ENCODE data around the gene C16orf96.

Gene C16orf96

DNA sequence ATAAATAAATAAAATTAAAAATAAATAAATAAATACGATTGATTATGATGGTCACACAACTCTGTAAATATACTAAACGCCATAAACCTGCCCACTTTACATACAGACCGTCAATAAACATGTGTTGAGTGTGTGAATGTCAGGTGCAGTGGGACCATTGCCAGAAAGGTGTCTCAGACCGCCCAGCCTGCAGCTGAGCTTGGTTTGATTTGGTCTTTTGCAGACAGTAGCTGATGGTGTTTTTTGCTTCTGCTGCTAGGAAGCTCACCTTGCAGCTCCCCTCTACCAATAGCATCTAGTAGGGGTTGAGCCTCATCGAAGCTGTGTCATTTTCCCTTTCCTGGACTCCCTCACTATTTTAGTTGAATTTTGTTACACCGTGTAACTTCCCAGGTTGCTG lies 35.1 kb downstream of the C16orf96 start:
- FAIRE-seq (no peak), DNase-seq (ENCODE audit: insufficient read length, low spot score) (no peak)
- no peak for TF ChIP-seq POLR2A (IDR thresholded peaks at IDR 0.05; ENCODE audit: low read depth, low read length)

DNA sequence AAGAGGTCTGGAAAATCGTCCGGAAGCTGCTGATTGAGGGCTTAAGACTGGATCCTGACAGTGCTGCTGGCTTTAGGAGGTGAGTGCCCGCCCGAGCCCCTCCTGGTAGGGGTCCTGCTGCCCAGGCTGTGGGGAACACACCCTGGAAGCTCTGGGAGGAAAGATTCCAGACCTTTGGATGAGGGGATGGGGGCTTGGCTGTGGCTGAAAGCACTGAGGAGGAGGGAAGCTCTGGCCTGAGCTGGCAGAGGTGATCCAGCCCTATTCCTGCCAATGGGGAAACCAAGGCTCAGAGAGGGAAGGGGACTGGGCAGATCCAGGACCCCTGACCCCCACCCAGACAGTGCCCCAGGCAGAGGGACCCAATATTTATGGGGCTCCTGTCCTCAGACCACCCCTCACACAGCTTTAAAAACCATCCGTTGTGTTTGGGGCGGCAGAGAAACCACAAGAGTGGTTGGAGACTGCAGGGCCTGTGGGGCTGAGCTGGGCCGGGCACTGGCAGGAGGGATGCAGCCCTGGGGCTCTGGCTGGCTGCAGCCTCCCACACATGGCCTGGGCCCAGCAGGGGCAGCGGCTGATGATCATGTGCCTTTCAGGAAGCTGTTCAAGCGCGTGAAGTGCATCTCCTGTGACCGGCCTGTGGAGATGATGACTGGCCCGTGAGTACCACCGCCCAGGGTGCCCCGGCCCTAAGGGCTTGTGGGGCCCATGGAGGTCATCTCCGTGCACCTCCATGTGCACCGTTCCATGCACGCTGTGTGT lies 35.7 kb downstream of the C16orf96 start:
- DNase-seq (ENCODE audit: insufficient read length, low spot score) (no peak), FAIRE-seq (no peak)
- TF ChIP-seq POLR2A (IDR thresholded peaks at IDR 0.05; ENCODE audit: low read depth, low read length) = no peak

GRCh38 chr16:4593086-4593485 lies 36.9 kb downstream of the C16orf96 start:
- FAIRE-seq (no peak), DNase-seq (ENCODE audit: insufficient read length, low spot score) (no peak)

GRCh38 chr16:4594433-4595410 lies 38.6 kb downstream of the C16orf96 start:
- TF ChIP-seq POLR2A (IDR thresholded peaks at IDR 0.05; ENCODE audit: low read depth, low read length) = no peak
- DNase-seq (ENCODE audit: insufficient read length, low spot score) = no peak
- no peak for FAIRE-seq

More at GRCh38 chr16:4593086-4593485, 36.9 kb downstream of the C16orf96 start:
- TF ChIP-seq POLR2A (IDR thresholded peaks at IDR 0.05; ENCODE audit: low read depth, low read length) = no peak

DNA sequence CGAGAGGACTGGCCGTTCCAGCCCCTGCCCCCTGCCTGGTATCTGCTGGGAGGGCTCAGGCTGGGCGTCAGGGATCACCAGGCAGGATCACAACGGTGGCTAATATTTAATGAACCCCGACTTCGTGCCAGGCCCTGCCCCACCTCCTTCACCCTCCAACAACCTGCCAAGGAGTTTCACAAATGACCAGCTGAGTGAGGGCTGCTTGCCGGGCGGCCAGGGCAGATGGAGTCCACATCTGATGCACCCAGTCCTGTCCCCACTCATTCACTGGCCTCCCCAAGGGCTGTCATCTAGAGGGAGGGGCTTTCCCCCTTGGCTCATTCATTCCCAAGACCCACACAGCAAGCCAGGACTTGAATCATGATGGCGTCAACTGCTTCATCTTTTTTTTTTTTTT lies 41.0 kb downstream of the C16orf96 start:
- no peak for DNase-seq (ENCODE audit: insufficient read length, low spot score)
- no peak for FAIRE-seq
- no peak for TF ChIP-seq POLR2A (IDR thresholded peaks at IDR 0.05; ENCODE audit: low read depth, low read length)

- TF ChIP-seq POLR2A (IDR thresholded peaks at IDR 0.05; ENCODE audit: low read depth, low read length) = no peak
- no peak for DNase-seq (ENCODE audit: insufficient read length, low spot score)
- FAIRE-seq = no peak
These were observed 42.9 kb downstream of the C16orf96 start for GRCh38 chr16:4599037-4599436.

- FAIRE-seq = no peak
- no peak for DNase-seq (ENCODE audit: insufficient read length, low spot score)
- no peak for TF ChIP-seq POLR2A (IDR thresholded peaks at IDR 0.05; ENCODE audit: low read depth, low read length)
These were observed 43.4 kb downstream of the C16orf96 start for GRCh38 chr16:4599545-4599944.

- FAIRE-seq (no peak), DNase-seq (ENCODE audit: insufficient read length, low spot score) (no peak)
- TF ChIP-seq POLR2A (IDR thresholded peaks at IDR 0.05; ENCODE audit: low read depth, low read length) = no peak
These were observed 45.1 kb downstream of the C16orf96 start for GRCh38 chr16:4601036-4601863.

- TF ChIP-seq POLR2A (IDR thresholded peaks at IDR 0.05; ENCODE audit: low read depth, low read length) = no peak
- DNase-seq (ENCODE audit: insufficient read length, low spot score) (no peak), FAIRE-seq (no peak)
These were observed 45.7 kb downstream of the C16orf96 start for GRCh38 chr16:4601864-4602186.

DNA sequence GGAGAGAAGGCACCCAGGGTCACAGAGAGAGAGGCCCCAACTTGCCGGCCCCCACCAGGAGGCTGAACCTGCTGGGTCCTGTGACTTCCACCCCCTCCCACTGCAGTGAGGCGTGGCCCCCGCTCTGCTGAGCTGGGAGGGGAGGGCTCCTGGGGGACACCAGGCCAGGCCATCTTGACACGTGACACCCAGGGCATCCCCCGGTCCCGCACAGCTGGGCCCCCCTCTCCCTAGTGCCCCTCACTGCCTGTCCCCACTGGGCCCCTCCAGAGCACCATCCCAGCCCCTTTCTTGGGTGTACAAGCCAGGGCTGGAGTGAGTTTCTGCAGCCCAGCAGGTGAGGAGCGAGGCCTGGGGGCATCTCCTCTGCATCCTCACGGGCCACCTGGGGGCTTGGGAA lies 46.2 kb downstream of the C16orf96 start:
- no peak for TF ChIP-seq POLR2A (IDR thresholded peaks at IDR 0.05; ENCODE audit: low read depth, low read length)
- FAIRE-seq (no peak), DNase-seq (ENCODE audit: insufficient read length, low spot score) (no peak)

GRCh38 chr16:4603624-4604170 lies 47.6 kb downstream of the C16orf96 start:
- FAIRE-seq (no peak), DNase-seq (ENCODE audit: insufficient read length, low spot score) (no peak)
- no peak for TF ChIP-seq POLR2A (IDR thresholded peaks at IDR 0.05; ENCODE audit: low read depth, low read length)

- no peak for TF ChIP-seq POLR2A (IDR thresholded peaks at IDR 0.05; ENCODE audit: low read depth, low read length)
- FAIRE-seq (no peak), DNase-seq (ENCODE audit: insufficient read length, low spot score) (no peak)
These were observed 48.3 kb downstream of the C16orf96 start for GRCh38 chr16:4604401-4604800.

DNA sequence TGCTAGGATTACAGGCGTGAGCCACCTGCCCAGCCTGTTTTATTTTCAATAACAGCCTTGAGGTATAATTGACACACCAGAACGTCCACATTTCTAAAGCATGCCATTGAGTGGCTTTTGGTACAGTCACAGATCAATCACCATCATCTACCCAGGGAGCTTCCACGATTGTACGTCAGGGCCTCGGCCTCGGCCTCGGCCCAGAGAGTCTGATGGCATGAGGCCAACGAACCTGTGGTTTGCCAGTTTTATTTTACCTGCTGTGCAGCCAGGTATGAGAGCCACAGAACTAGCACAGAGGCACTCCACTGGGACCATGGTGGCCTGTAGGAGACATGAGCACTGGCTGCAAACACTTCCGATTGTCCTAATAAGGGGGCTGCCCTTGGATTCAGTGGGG lies 50.2 kb downstream of the C16orf96 start:
- DNase-seq (ENCODE audit: insufficient read length, low spot score) (no peak), FAIRE-seq (no peak)
- TF ChIP-seq POLR2A (IDR thresholded peaks at IDR 0.05; ENCODE audit: low read depth, low read length) = no peak

Measured in H54 (cell line).